ENCODE measurements around the gene IGSF8.
"Not testable (repeated sequence)": the region's sequence is repeated elsewhere in the genome, so short reads cannot be mapped to it uniquely, and the experiment has no call there.

IGSF8 gene

DNA sequence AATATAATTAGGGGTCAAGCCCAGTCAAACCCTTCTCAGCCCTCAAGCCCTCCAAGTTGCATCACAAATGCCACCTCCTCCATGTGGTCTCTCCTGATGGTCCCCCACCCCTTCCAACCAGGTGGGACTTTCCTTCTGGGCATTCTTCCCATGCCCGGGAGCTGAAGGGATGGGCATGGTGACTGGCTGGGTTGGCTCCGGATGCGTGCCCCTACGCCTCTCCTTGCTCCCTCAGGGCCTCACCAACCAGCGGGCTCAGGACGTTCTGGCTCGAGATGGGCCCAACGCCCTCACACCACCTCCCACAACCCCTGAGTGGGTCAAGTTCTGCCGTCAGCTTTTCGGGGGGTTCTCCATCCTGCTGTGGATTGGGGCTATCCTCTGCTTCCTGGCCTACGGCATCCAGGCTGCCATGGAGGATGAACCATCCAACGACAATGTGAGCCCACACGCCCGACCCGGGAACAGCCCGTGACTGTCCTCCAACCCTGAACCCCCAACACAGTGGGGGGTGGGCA lies 24.6 kb upstream of the IGSF8 start:
- no peaks in the 10 kb centered on the region for H3K9me3 ChIP-seq (ENCODE audit: low read length)
- no peak overlapping the region for H3K4me3 ChIP-seq (ENCODE audit: low read length)

DNA sequence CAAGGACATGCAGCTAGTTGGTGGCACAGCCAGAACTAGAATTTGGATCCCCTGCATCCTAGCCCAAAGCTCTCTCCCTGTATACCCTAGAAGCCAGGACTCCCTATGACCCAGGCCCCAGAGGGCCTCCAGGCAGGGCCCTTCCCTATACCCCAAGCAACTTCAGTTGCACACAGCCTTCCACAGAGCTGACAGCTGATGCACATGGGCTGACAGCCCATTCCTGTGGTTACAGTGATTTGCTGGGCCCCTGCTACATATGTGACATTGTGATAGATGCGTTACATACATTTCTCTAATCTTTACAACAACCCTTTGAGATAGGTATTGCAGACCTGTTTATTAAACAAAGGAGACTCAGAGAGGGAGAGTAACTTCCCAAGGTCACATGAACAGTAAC lies 23.0 kb upstream of the IGSF8 start:
- Histone ChIP-seq H3K4me3 (ENCODE audit: low read length) (no peak overlapping the region), H2AFZ (ENCODE audit: low read depth, low read length) (no peak overlapping the region), H3K27me3 (ENCODE audit: insufficient read depth, low read length) (no peaks in the 10 kb centered on the region), H3K9me3 (ENCODE audit: low read length) (no peaks in the 10 kb centered on the region), H3K4me1 (ENCODE audit: insufficient read depth, low read length) (peaks cover 10% of the 10 kb centered on the region), H3K36me3 (ENCODE audit: insufficient read depth, low read length) (no peaks in the 10 kb centered on the region)

More for the DNA sequence above, 24.6 kb upstream of the IGSF8 start:
- Histone ChIP-seq H3K4me1 (ENCODE audit: insufficient read depth, low read length) (peaks cover 4% of the 10 kb centered on the region), H3K27me3 (ENCODE audit: insufficient read depth, low read length) (no peaks in the 10 kb centered on the region), H3K36me3 (ENCODE audit: insufficient read depth, low read length) (no peaks in the 10 kb centered on the region), H2AFZ (ENCODE audit: low read depth, low read length) (no peak overlapping the region)

DNA sequence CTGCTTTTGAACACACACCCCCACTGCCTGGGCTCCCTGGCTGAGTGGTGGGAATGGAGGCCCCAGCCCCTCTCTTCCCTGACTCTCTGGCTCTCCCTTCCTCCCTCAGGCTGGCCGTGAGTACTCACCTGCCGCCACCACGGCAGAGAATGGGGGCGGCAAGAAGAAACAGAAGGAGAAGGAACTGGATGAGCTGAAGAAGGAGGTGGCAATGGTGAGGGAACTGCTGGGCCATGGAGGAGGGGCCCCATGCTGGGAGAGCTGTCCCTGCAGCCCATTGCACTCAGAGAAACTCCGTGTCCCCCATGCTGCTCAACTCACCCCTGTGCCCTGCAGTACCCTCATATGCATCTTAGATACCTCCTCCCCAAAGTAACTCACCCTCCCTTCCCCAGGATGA lies 22.4 kb upstream of the IGSF8 start:
- H3K27me3 ChIP-seq (ENCODE audit: insufficient read depth, low read length): no peaks in the 10 kb centered on the region
- H3K4me1 ChIP-seq (ENCODE audit: insufficient read depth, low read length): peaks cover 10% of the 10 kb centered on the region
- no peaks in the 10 kb centered on the region for H3K36me3 ChIP-seq (ENCODE audit: insufficient read depth, low read length)
- no peak overlapping the region for H2AFZ ChIP-seq (ENCODE audit: low read depth, low read length)
- no peaks in the 10 kb centered on the region for H3K9me3 ChIP-seq (ENCODE audit: low read length)
- no peak overlapping the region for H3K4me3 ChIP-seq (ENCODE audit: low read length)

DNA sequence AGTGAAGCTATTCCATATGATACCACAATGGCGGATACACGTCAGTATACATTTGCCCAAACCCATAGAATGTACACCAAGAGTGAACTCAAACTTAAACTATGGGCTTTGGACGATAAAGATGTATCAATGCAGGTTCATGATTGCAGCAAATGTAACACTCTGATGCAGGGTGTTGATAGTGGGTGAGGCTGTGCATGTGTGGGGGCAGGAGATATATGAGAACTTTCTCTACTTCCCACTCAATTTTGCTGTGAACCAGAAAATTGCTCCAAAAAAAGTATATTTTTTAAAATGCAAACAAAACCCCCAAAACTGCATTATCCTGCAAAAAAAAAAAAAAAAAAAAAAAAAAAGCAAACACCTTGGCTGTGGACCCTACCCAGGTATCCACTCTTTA lies 20.5 kb upstream of the IGSF8 start:
- Histone ChIP-seq H3K36me3 (ENCODE audit: insufficient read depth, low read length) (no peaks in the 10 kb centered on the region), H3K9me3 (ENCODE audit: low read length) (no peaks in the 10 kb centered on the region), H2AFZ (ENCODE audit: low read depth, low read length) (no peak overlapping the region), H3K27me3 (ENCODE audit: insufficient read depth, low read length) (no peaks in the 10 kb centered on the region), H3K4me1 (ENCODE audit: insufficient read depth, low read length) (peaks cover 14% of the 10 kb centered on the region), H3K4me3 (ENCODE audit: low read length) (no peak overlapping the region)

DNA sequence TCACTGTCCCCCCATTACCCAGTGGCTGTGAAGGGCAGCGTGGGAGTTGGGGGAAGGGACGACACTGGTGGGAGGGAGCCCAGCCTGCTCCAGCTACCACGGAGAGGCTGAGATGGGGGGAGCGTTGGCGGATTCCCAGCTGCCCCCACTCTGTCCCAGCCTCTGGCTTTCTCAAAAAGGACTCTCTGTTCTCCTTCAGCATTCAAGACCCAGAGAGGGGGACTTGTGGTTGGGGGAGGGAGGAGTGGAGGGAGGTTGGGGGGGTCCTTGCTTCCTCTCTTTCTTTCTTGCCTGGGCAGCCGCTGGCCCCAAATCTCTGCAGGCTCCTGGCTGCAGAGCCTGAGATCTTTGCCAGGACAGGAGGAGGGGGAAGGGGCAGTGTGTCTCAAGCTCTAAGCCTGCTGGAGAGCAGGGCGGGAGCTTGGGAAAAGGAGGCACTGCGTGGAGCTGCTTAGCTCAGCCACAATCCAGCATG lies 19.3 kb upstream of the IGSF8 start:
- peaks cover 14% of the 10 kb centered on the region for H3K4me1 ChIP-seq (ENCODE audit: insufficient read depth, low read length)
- no peak overlapping the region for H3K4me3 ChIP-seq (ENCODE audit: low read length)
- no peaks in the 10 kb centered on the region for H3K36me3 ChIP-seq (ENCODE audit: insufficient read depth, low read length)
- no peaks in the 10 kb centered on the region for H3K9me3 ChIP-seq (ENCODE audit: low read length)
- H2AFZ ChIP-seq (ENCODE audit: low read depth, low read length): no peak overlapping the region
- no peaks in the 10 kb centered on the region for H3K27me3 ChIP-seq (ENCODE audit: insufficient read depth, low read length)

DNA sequence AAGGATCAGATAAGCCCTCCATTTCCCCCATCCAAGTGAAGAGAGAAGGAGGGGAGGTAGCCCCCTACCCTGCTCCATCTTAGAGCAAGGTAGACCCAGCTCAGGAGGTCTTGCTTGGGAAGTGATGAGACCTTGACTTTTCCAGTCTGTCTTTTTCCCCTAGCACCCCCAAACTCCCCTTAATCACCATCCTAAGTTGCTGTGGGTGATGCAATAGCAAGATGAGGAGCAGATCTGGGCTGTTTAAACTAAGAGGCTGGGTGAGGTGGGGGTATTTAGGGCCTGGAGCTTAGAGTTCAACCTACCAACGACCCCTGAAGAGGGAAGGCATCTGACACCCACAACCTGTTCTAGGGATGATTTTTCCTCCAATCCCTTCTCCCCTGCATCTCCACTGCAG lies 18.9 kb upstream of the IGSF8 start:
- no peak overlapping the region for H3K4me3 ChIP-seq (ENCODE audit: low read length)
- H3K4me1 ChIP-seq (ENCODE audit: insufficient read depth, low read length): peaks cover 14% of the 10 kb centered on the region

DNA sequence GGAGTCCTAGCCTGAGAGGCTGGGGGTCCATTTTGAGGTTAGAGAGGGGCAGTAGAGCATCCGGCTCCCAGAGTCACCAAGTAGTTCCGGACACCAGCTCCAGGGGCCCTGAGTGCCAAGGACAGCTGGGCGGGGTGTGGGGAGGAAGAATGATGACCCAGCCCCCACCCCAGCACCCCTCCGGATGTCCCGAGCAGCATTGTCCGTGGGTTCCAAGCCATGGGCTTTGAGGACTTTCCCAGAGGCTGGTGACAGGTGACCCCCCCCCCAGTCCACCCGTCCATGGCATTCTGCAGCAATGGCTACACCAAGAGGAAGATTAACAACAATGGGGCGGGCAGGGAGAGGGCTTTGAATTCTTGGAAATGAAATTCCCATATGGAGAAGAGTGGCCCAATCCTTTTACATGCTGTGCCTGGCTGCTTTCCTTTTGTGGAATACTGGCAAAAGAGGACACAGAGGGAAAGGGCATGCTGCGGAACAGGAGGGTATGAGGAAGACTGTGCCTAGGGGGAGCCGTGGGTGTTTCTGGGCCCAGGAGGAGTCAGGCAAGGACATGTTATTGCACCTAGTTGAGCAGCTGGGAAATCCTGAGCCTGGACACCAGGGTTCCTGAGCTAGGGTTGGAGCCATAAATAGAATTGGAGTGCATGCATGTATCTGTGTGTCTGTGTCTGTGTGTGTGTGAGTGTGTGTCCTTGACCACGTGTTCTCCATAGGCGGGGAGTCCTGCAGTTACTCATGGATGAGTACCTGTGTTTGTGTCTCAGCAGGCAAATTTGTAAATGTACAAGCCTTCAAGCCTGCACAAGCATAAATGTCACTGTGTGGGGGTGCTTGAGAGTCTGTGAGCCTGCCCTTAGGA lies 18.1 kb upstream of the IGSF8 start:
- Histone ChIP-seq H3K27me3 (ENCODE audit: insufficient read depth, low read length) (no peaks in the 10 kb centered on the region), H3K36me3 (ENCODE audit: insufficient read depth, low read length) (no peaks in the 10 kb centered on the region), H3K4me3 (ENCODE audit: low read length) (no peak overlapping the region), H2AFZ (ENCODE audit: low read depth, low read length) (no peak overlapping the region), H3K9me3 (ENCODE audit: low read length) (no peaks in the 10 kb centered on the region), H3K4me1 (ENCODE audit: insufficient read depth, low read length) (peaks cover 14% of the 10 kb centered on the region)

More for the DNA sequence above, 18.9 kb upstream of the IGSF8 start:
- no peaks in the 10 kb centered on the region for H3K9me3 ChIP-seq (ENCODE audit: low read length)
- H3K27me3 ChIP-seq (ENCODE audit: insufficient read depth, low read length): no peaks in the 10 kb centered on the region
- no peaks in the 10 kb centered on the region for H3K36me3 ChIP-seq (ENCODE audit: insufficient read depth, low read length)
- H2AFZ ChIP-seq (ENCODE audit: low read depth, low read length): no peak overlapping the region

DNA sequence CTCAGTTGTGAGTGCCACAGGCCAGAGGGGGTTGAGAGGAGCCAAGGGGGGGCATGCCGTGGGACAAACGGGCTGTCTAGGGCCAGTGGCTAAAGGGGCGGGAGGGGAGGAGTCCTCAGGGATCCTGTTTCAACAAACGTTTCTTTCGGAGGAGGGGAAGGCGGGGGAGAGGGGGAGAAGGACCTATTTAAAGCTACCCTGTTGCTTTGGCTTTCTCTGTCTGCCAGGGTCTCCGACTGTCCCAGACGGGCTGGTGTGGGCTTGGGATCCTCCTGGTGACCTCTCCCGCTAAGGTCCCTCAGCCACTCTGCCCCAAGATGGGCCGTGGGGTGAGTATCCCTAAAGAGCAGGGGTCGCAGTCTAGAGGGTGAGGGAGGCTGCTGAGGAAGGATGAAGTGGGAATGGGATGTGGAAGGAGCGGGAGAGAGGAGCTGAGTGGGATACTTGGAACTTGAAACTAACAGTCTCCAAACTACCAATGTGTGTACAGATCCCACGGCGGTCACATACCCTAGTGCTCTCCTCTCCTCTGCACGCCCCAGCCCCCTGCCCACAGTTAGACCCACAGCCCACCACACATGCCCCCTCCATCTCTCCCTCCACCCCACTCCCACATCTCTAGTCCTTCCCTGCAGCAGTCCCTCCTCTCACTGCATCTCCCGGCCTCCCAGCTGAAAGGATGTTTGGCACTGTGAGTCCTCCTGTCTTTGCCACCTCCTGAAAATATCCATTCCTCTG lies 17.3 kb upstream of the IGSF8 start, which contains the start of gene ATP1A2:
TSS of gene ATP1A2 (plus strand) at position 215 of the 738 bp plus-strand sequence. CDS start at position 318, 103 bp downstream.
- Histone ChIP-seq H3K27me3 (ENCODE audit: insufficient read depth, low read length) (no peaks in the 10 kb centered on the region), H3K4me1 (ENCODE audit: insufficient read depth, low read length) (peaks cover 14% of the 10 kb centered on the region), H3K4me3 (ENCODE audit: low read length) (no peak within 1 kb of the TSS), H2AFZ (ENCODE audit: low read depth, low read length) (no peak within 1 kb of the TSS), H3K9me3 (ENCODE audit: low read length) (no peaks in the 10 kb centered on the region), H3K36me3 (ENCODE audit: insufficient read depth, low read length) (no peaks in the 10 kb centered on the region)

DNA sequence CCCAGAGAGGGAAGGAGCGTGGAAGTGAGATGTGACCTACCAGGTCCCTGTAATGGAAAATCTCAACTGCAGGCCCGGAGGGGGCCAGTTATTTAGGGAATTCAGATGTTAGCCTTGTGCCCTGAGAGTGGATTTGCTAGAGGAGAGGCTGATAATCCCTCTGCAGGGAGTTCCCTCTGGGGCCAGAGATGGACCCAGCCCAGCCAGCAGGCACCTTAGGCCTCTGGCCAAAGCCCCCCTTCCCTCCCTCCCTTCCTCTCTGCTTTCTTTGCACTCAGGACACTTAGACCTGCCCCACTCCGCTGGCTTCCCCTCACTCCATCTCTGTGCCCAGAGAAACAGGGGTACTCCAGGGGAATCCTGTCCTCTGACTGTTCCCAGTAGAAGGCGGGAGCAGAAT lies 15.7 kb upstream of the IGSF8 start:
- no peak overlapping the region for H3K4me3 ChIP-seq (ENCODE audit: low read length)
- H2AFZ ChIP-seq (ENCODE audit: low read depth, low read length): no peak overlapping the region
- peaks cover 23% of the 10 kb centered on the region for H3K4me1 ChIP-seq (ENCODE audit: insufficient read depth, low read length)
- no peaks in the 10 kb centered on the region for H3K9me3 ChIP-seq (ENCODE audit: low read length)
- no peaks in the 10 kb centered on the region for H3K36me3 ChIP-seq (ENCODE audit: insufficient read depth, low read length)
- no peaks in the 10 kb centered on the region for H3K27me3 ChIP-seq (ENCODE audit: insufficient read depth, low read length)

DNA sequence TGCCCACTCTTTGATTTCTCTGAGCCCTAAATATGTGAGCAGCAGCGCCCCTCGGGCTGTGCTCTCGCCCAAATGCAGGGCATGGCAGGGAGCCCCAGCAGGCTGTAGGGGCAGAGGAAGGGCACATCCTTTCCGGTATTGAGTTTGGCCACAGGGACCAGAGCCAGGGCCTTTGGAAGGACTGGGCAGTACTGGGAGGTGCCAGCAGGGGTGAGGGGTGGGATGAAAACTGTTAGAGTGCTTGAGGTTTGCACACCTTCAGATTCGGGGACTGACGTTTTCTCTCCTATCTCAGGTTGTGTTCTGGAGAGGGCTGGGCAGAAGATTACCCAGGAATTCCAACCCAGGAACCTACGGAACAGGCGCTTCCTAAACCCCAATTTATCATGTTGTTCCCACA lies 15.0 kb upstream of the IGSF8 start:
- no peaks in the 10 kb centered on the region for H3K9me3 ChIP-seq (ENCODE audit: low read length)
- no peaks in the 10 kb centered on the region for H3K36me3 ChIP-seq (ENCODE audit: insufficient read depth, low read length)
- no peak overlapping the region for H2AFZ ChIP-seq (ENCODE audit: low read depth, low read length)
- H3K27me3 ChIP-seq (ENCODE audit: insufficient read depth, low read length): no peaks in the 10 kb centered on the region
- H3K4me3 ChIP-seq (ENCODE audit: low read length): no peak overlapping the region
- H3K4me1 ChIP-seq (ENCODE audit: insufficient read depth, low read length): peaks cover 27% of the 10 kb centered on the region

DNA sequence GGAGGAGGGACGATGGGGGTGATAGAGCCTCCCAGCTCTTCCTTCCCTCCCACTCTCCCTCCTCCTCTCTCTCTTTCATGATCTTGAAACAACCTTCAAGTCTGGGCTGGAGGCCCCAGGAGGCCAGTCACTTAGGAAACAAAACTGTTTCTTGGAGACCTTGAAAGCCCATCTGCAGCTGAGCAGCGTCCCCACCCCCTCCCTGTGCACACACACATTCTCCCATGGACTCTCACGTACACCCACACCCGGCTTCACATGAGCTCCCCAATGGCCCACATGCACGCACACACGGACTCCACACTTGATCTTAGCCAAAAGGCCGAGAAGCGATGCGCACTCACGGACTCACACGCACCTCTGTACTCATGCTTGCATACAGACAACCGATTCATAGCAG lies 13.9 kb upstream of the IGSF8 start:
- Histone ChIP-seq H3K9me3 (ENCODE audit: low read length) (no peaks in the 10 kb centered on the region), H3K27me3 (ENCODE audit: insufficient read depth, low read length) (no peaks in the 10 kb centered on the region), H2AFZ (ENCODE audit: low read depth, low read length) (no peak overlapping the region), H3K4me3 (ENCODE audit: low read length) (no peak overlapping the region), H3K4me1 (ENCODE audit: insufficient read depth, low read length) (peaks cover 18% of the 10 kb centered on the region), H3K36me3 (ENCODE audit: insufficient read depth, low read length) (no peaks in the 10 kb centered on the region)

DNA sequence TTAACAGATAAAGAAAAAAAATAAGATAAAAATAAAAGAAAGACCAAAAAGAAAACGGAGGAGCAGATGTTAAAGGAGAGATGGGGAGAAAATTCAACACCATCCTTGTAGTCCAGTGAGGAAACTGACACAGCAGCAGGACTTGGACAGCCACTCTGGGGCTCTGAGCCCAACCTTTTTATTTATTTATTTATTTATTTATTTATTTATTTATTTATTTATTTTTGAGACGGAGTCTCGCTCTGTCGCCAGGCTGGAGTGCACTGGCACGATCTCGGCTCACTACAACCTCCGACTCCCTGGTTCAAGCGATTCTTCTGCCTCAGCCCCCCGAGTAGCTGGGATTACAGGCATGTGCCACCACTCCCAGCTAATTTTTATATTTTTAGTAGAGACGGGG lies 13.0 kb upstream of the IGSF8 start:
- H3K27me3 ChIP-seq (ENCODE audit: insufficient read depth, low read length); H2AFZ ChIP-seq (ENCODE audit: low read depth, low read length); H3K4me3 ChIP-seq (ENCODE audit: low read length); H3K36me3 ChIP-seq (ENCODE audit: insufficient read depth, low read length); H3K9me3 ChIP-seq (ENCODE audit: low read length): not testable (repeated sequence)
- peaks cover 18% of the 10 kb centered on the region for H3K4me1 ChIP-seq (ENCODE audit: insufficient read depth, low read length)

DNA sequence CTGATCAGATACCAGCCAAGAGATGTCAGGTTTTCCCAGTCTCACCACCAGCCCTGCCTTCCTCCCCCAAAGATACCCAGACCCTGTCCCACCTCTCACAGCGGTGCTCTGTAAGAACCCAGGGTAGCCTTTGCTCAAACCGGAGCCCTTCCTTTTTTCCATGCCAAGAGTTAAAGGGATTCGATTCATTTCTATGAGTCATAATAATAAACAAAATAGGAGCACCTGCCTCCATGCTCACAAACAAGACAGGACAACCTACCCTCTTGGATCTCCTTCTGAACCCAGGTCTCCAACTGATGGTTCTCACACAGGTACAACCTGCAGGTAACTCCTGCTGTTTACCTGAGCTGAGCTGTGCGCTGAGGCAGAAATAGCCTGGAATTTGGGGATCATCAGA lies 11.3 kb upstream of the IGSF8 start:
- Histone ChIP-seq H3K4me1 (ENCODE audit: insufficient read depth, low read length) (peaks cover 13% of the 10 kb centered on the region), H2AFZ (ENCODE audit: low read depth, low read length) (no peak overlapping the region), H3K27me3 (ENCODE audit: insufficient read depth, low read length) (no peaks in the 10 kb centered on the region), H3K4me3 (ENCODE audit: low read length) (no peak overlapping the region), H3K36me3 (ENCODE audit: insufficient read depth, low read length) (no peaks in the 10 kb centered on the region), H3K9me3 (ENCODE audit: low read length) (no peaks in the 10 kb centered on the region)

All from neuron (in vitro differentiated cells).